OCI-LY7 (cell line): Measurements from ENCODE around the gene TPM2.

ENCODE experiments used
- CTCF ChIP-seq: fragments of 200-600 bp; sonication (generic); conservative IDR thresholded peaks from 2 replicates; pipeline ENCODE4 v1.5.1; 2014; ENCODE audit warnings: mild to moderate bottlenecking, antibody characterized with exemption, low read length, moderate library complexity, mixed read lengths
- EZH2phosphoT487 ChIP-seq: fragments of 200-600 bp; sonication (generic); IDR thresholded peaks from 2 replicates; pipeline ENCODE4 v1.6.1; 2018; ENCODE audit warnings: low read depth, borderline replicate concordance, mild to moderate bottlenecking, mixed run types, antibody characterized with exemption, low read length, moderate library complexity, mixed read lengths

- TF ChIP-seq CTCF (no peak), EZH2phosphoT487 (no peak)
Measured at GRCh38 chr9:35679766-35680330, 9.9 kb downstream of the TPM2 start.
